ENCODE measurements around the gene PRIM2. TPM values are rescaled to one million over a fixed set of nuclear protein-coding genes. Genes with fewer than 3 reads are reported as not detected.
A peak's percentile ranks its signal among the peaks of the same experiment; 100 is the strongest.
"Not testable (repeated sequence)": the region's sequence is repeated elsewhere in the genome, so short reads cannot be mapped to it uniquely, and the experiment has no call there.

PRIM2 gene
- 13.4 TPM for polyA plus RNA-seq (2012; ENCODE audit: low read depth, missing spikeins)

- peak; percentile 88 for TF ChIP-seq SPI1 (IDR thresholded peaks at IDR 0.05; ENCODE audit: low read depth, low read length)
- TF ChIP-seq POU2F2 (IDR thresholded peaks at IDR 0.05; ENCODE audit: low read depth, low read length): peak; percentile 48; the same call in 1 of the 2 replicates
- peak; percentile 99 for TF ChIP-seq TAF1 (IDR thresholded peaks at IDR 0.05; ENCODE audit: low read depth, low read length)
- TF ChIP-seq POLR2A (IDR thresholded peaks at IDR 0.05; ENCODE audit: low read depth, low read length): peak; percentile 85
- no peak for TF ChIP-seq PAX5 (IDR thresholded peaks at IDR 0.05; ENCODE audit: insufficient read depth, low read length, severe bottlenecking)
- peak; percentile 79 for TF ChIP-seq POLR2AphosphoS5 (IDR thresholded peaks at IDR 0.05; ENCODE audit: low read depth, low read length)
- FAIRE-seq: peak; percentile 96
- DNase-seq (ENCODE audit: insufficient read length, low spot score): peak; percentile 61
Measured at GRCh38 chr6:57317060-57317943, at the start of gene PRIM2. Gene PRIM2 (plus strand): TSS chr6:57317630. CDS start chr6:57318446, 816 bp downstream.

GRCh38 chr6:57268294-57268640, 49.2 kb upstream of the PRIM2 start:
- TF ChIP-seq POU2F2 (IDR thresholded peaks at IDR 0.05; ENCODE audit: low read depth, low read length): no peak
- TF ChIP-seq SPI1 (IDR thresholded peaks at IDR 0.05; ENCODE audit: low read depth, low read length): no peak
- no peak for TF ChIP-seq POLR2AphosphoS5 (IDR thresholded peaks at IDR 0.05; ENCODE audit: low read depth, low read length)
- TF ChIP-seq TAF1 (IDR thresholded peaks at IDR 0.05; ENCODE audit: low read depth, low read length): no peak
- no peak for TF ChIP-seq POLR2A (IDR thresholded peaks at IDR 0.05; ENCODE audit: low read depth, low read length)
- no peak for TF ChIP-seq PAX5 (IDR thresholded peaks at IDR 0.05; ENCODE audit: insufficient read depth, low read length, severe bottlenecking)
- FAIRE-seq (no peak), DNase-seq (ENCODE audit: insufficient read length, low spot score) (no peak)

GRCh38 chr6:57274113-57274824, 43.2 kb upstream of the PRIM2 start:
- DNase-seq (ENCODE audit: insufficient read length, low spot score): not testable (repeated sequence)

GRCh38 chr6:57275384-57275783, 42.0 kb upstream of the PRIM2 start:
- FAIRE-seq (no peak), DNase-seq (ENCODE audit: insufficient read length, low spot score) (no peak)
- TF ChIP-seq SPI1 (IDR thresholded peaks at IDR 0.05; ENCODE audit: low read depth, low read length) (no peak), POLR2A (IDR thresholded peaks at IDR 0.05; ENCODE audit: low read depth, low read length) (no peak), POU2F2 (IDR thresholded peaks at IDR 0.05; ENCODE audit: low read depth, low read length) (no peak), POLR2AphosphoS5 (IDR thresholded peaks at IDR 0.05; ENCODE audit: low read depth, low read length) (no peak), TAF1 (IDR thresholded peaks at IDR 0.05; ENCODE audit: low read depth, low read length) (no peak), PAX5 (IDR thresholded peaks at IDR 0.05; ENCODE audit: insufficient read depth, low read length, severe bottlenecking) (no peak)

More at GRCh38 chr6:57274113-57274824, 43.2 kb upstream of the PRIM2 start:
- FAIRE-seq: not testable (repeated sequence)

GRCh38 chr6:57276946-57277345, 40.5 kb upstream of the PRIM2 start:
- no peak for DNase-seq (ENCODE audit: insufficient read length, low spot score)
- TF ChIP-seq POU2F2 (IDR thresholded peaks at IDR 0.05; ENCODE audit: low read depth, low read length): no peak
- TF ChIP-seq TAF1 (IDR thresholded peaks at IDR 0.05; ENCODE audit: low read depth, low read length): no peak
- no peak for TF ChIP-seq POLR2A (IDR thresholded peaks at IDR 0.05; ENCODE audit: low read depth, low read length)
- TF ChIP-seq PAX5 (IDR thresholded peaks at IDR 0.05; ENCODE audit: insufficient read depth, low read length, severe bottlenecking): no peak
- no peak for TF ChIP-seq SPI1 (IDR thresholded peaks at IDR 0.05; ENCODE audit: low read depth, low read length)
- TF ChIP-seq POLR2AphosphoS5 (IDR thresholded peaks at IDR 0.05; ENCODE audit: low read depth, low read length): no peak
- FAIRE-seq: no peak

GRCh38 chr6:57278570-57278969, 38.9 kb upstream of the PRIM2 start:
- TF ChIP-seq SPI1 (IDR thresholded peaks at IDR 0.05; ENCODE audit: low read depth, low read length) (no peak), TAF1 (IDR thresholded peaks at IDR 0.05; ENCODE audit: low read depth, low read length) (no peak), POU2F2 (IDR thresholded peaks at IDR 0.05; ENCODE audit: low read depth, low read length) (no peak), POLR2A (IDR thresholded peaks at IDR 0.05; ENCODE audit: low read depth, low read length) (no peak), PAX5 (IDR thresholded peaks at IDR 0.05; ENCODE audit: insufficient read depth, low read length, severe bottlenecking) (no peak), POLR2AphosphoS5 (IDR thresholded peaks at IDR 0.05; ENCODE audit: low read depth, low read length) (no peak)
- DNase-seq (ENCODE audit: insufficient read length, low spot score) (no peak), FAIRE-seq (no peak)

- no peak for TF ChIP-seq SPI1 (IDR thresholded peaks at IDR 0.05; ENCODE audit: low read depth, low read length)
- no peak for FAIRE-seq
- no peak for DNase-seq (ENCODE audit: insufficient read length, low spot score)
Measured at GRCh38 chr6:57279013-57279412, 38.4 kb upstream of the PRIM2 start.

- FAIRE-seq (no peak), DNase-seq (ENCODE audit: insufficient read length, low spot score) (no peak)
- TF ChIP-seq POLR2A (IDR thresholded peaks at IDR 0.05; ENCODE audit: low read depth, low read length): no peak
- TF ChIP-seq SPI1 (IDR thresholded peaks at IDR 0.05; ENCODE audit: low read depth, low read length): no peak
- no peak for TF ChIP-seq TAF1 (IDR thresholded peaks at IDR 0.05; ENCODE audit: low read depth, low read length)
- TF ChIP-seq PAX5 (IDR thresholded peaks at IDR 0.05; ENCODE audit: insufficient read depth, low read length, severe bottlenecking): no peak
- no peak for TF ChIP-seq POLR2AphosphoS5 (IDR thresholded peaks at IDR 0.05; ENCODE audit: low read depth, low read length)
- TF ChIP-seq POU2F2 (IDR thresholded peaks at IDR 0.05; ENCODE audit: low read depth, low read length): no peak
Measured at GRCh38 chr6:57283106-57283505, 34.3 kb upstream of the PRIM2 start.

- no peak for TF ChIP-seq POLR2AphosphoS5 (IDR thresholded peaks at IDR 0.05; ENCODE audit: low read depth, low read length)
- no peak for TF ChIP-seq POU2F2 (IDR thresholded peaks at IDR 0.05; ENCODE audit: low read depth, low read length)
- TF ChIP-seq POLR2A (IDR thresholded peaks at IDR 0.05; ENCODE audit: low read depth, low read length): no peak
- no peak for TF ChIP-seq TAF1 (IDR thresholded peaks at IDR 0.05; ENCODE audit: low read depth, low read length)
- no peak for TF ChIP-seq PAX5 (IDR thresholded peaks at IDR 0.05; ENCODE audit: insufficient read depth, low read length, severe bottlenecking)
- TF ChIP-seq SPI1 (IDR thresholded peaks at IDR 0.05; ENCODE audit: low read depth, low read length): no peak
- FAIRE-seq (no peak), DNase-seq (ENCODE audit: insufficient read length, low spot score) (no peak)
Measured at GRCh38 chr6:57283911-57284455, 33.4 kb upstream of the PRIM2 start.

GRCh38 chr6:57288136-57288535, 29.3 kb upstream of the PRIM2 start:
- not testable (repeated sequence) for FAIRE-seq; DNase-seq (ENCODE audit: insufficient read length, low spot score)

- not testable (repeated sequence) for DNase-seq (ENCODE audit: insufficient read length, low spot score); FAIRE-seq
Measured at GRCh38 chr6:57293472-57293871, 24.0 kb upstream of the PRIM2 start.
